H9 (cell line): ENCODE data around the gene IFT122. TPM values are rescaled to one million over a fixed set of nuclear protein-coding genes. Genes with fewer than 3 reads are reported as not detected.
A peak's percentile ranks its signal among the peaks of the same experiment; 100 is the strongest.

Experiments used
- DNase-seq: peaks from one replicate; pipeline ENCODE4 v3.0.0-alpha.2; 2017
- H2AFZ ChIP-seq: one replicate; pipeline ENCODE4 v1.6.1; 2013; ENCODE audit warnings: mild to moderate bottlenecking, low read length, control low read depth, moderate library complexity
- H2AK5ac ChIP-seq: 2 replicates; pipeline ENCODE4 v1.6.1; 2013; ENCODE audit warnings: low read length, control low read depth, mixed read lengths; ENCODE audit not compliant: insufficient read length
- H2BK120ac ChIP-seq: one replicate; pipeline ENCODE4 v1.6.1; 2013; ENCODE audit warnings: low read depth, mild to moderate bottlenecking, low read length, control low read depth, inconsistent platforms; ENCODE audit not compliant: poor library complexity, severe bottlenecking
- H2BK12ac ChIP-seq: 2 replicates; pipeline ENCODE4 v1.6.1; 2013; ENCODE audit warnings: low read length, control low read depth, mixed read lengths, low read depth; ENCODE audit not compliant: insufficient read length
- H2BK15ac ChIP-seq: 2 replicates; pipeline ENCODE4 v1.6.1; 2013; ENCODE audit warnings: low read depth, low read length, control low read depth
- H2BK20ac ChIP-seq: one replicate; pipeline ENCODE4 v1.6.1; 2013; ENCODE audit warnings: low read depth, mild to moderate bottlenecking, low read length, control low read depth, inconsistent platforms; ENCODE audit not compliant: poor library complexity, severe bottlenecking
- H2BK5ac ChIP-seq: 2 replicates; pipeline ENCODE4 v1.6.1; 2013; ENCODE audit warnings: low read length, control low read depth, mixed read lengths; ENCODE audit not compliant: insufficient read length
- H3K14ac ChIP-seq: 2 replicates; pipeline ENCODE4 v1.6.1; 2013; ENCODE audit warnings: low read length, control low read depth; ENCODE audit not compliant: insufficient read depth
- H3K18ac ChIP-seq: 2 replicates; pipeline ENCODE4 v1.6.1; 2013; ENCODE audit warnings: low read depth, mild to moderate bottlenecking, mixed read lengths, low read length, control low read depth; ENCODE audit not compliant: insufficient read length
- H3K23ac ChIP-seq: 2 replicates; pipeline ENCODE4 v1.6.1; 2013; ENCODE audit warnings: low read length, control low read depth, mixed read lengths, low read depth; ENCODE audit not compliant: insufficient read length
- H3K23me2 ChIP-seq: 2 replicates; pipeline ENCODE4 v1.6.1; 2013; ENCODE audit warnings: low read depth, mild to moderate bottlenecking, mixed read lengths, low read length, control low read depth; ENCODE audit not compliant: insufficient read length, poor library complexity, severe bottlenecking
- H3K27ac ChIP-seq: 2 replicates; pipeline ENCODE4 v1.5.1; 2013; ENCODE audit warnings: low read length, control low read depth, mixed read lengths, low read depth; ENCODE audit not compliant: insufficient read length
- H3K27me3 ChIP-seq: 2 replicates; pipeline ENCODE4 v1.6.1; 2013; ENCODE audit warnings: low read length, control low read depth, inconsistent platforms; ENCODE audit not compliant: insufficient read depth
- H3K4ac ChIP-seq: 2 replicates; pipeline ENCODE4 v1.6.1; 2013; ENCODE audit warnings: low read depth, mild to moderate bottlenecking, control low read depth, inconsistent platforms, low read length, moderate library complexity
- H3K4me1 ChIP-seq: 2 replicates; pipeline ENCODE4 v1.6.1; 2013; ENCODE audit warnings: low read length, control low read depth, inconsistent platforms; ENCODE audit not compliant: insufficient read depth
- H3K4me2 ChIP-seq: 2 replicates; pipeline ENCODE4 v1.6.1; 2013; ENCODE audit warnings: low read length, control low read depth, mixed read lengths; ENCODE audit not compliant: insufficient read length, insufficient read depth
- H3K56ac ChIP-seq: 2 replicates; pipeline ENCODE4 v1.6.1; 2013; ENCODE audit warnings: low read depth, mild to moderate bottlenecking, mixed read lengths, low read length, control low read depth; ENCODE audit not compliant: insufficient read length
- H3K79me1 ChIP-seq: 2 replicates; pipeline ENCODE4 v1.6.1; 2013; ENCODE audit warnings: low read depth, mild to moderate bottlenecking, moderate library complexity, low read length, control low read depth, inconsistent platforms; ENCODE audit not compliant: insufficient read depth, poor library complexity, severe bottlenecking
- H3K79me2 ChIP-seq: 2 replicates; pipeline ENCODE4 v1.6.1; 2013; ENCODE audit warnings: low read length, control low read depth, inconsistent platforms; ENCODE audit not compliant: insufficient read depth
- H3K9ac ChIP-seq: 2 replicates; pipeline ENCODE4 v1.6.1; 2013; ENCODE audit warnings: low read length, control low read depth, mixed read lengths; ENCODE audit not compliant: insufficient read length; ENCODE audit errors: extremely low read depth
- H3K9me3 ChIP-seq: one replicate; pipeline ENCODE4 v1.6.1; 2013; ENCODE audit warnings: low read depth, low read length, inconsistent platforms; ENCODE audit not compliant: control insufficient read depth
- H3T11ph ChIP-seq: one replicate; pipeline ENCODE4 v1.6.1; 2013; ENCODE audit warnings: mild to moderate bottlenecking, low read length, control low read depth, inconsistent platforms
- H4K20me1 ChIP-seq: one replicate; pipeline ENCODE4 v1.6.1; 2013; ENCODE audit not compliant: control insufficient read depth, insufficient read length, insufficient read depth
- H4K5ac ChIP-seq: 2 replicates; pipeline ENCODE4 v1.6.1; 2013; ENCODE audit warnings: low read depth, mild to moderate bottlenecking, mixed read lengths, low read length, control low read depth; ENCODE audit not compliant: insufficient read length
- H4K8ac ChIP-seq: replicated peaks from 2 replicates; pipeline ENCODE4 v1.6.1; 2013; ENCODE audit warnings: low read length, control low read depth, mixed read lengths, low read depth; ENCODE audit not compliant: insufficient read length
- H4K91ac ChIP-seq: 2 replicates; pipeline ENCODE4 v1.6.1; 2013; ENCODE audit warnings: low read depth, mild to moderate bottlenecking, moderate library complexity, mixed read lengths, low read length, control low read depth; ENCODE audit not compliant: insufficient read length
- H3K27ac Mint-ChIP-seq, 3 experiments: 2 replicates in 2 of 3; 3 replicates in 1 of 3; pipeline ENCODE4 v1.8.0; 2020 to 2021; ENCODE audit warnings: mixed read lengths in 3 of 3, mild to moderate bottlenecking in 1 of 3, moderate library complexity in 1 of 3
- H3K27me3 Mint-ChIP-seq: 2 replicates; pipeline ENCODE4 v1.8.0; 2021; ENCODE audit warnings: low read depth, mild to moderate bottlenecking, moderate library complexity, mixed read lengths
- H3K36me3 Mint-ChIP-seq, 3 experiments: 2 replicates in 2 of 3; 3 replicates in 1 of 3; pipeline ENCODE4 v1.8.0; 2020 to 2021; ENCODE audit warnings: low read depth in 3 of 3, mixed read lengths in 3 of 3; ENCODE audit not compliant: insufficient read depth in 1 of 3
- H3K4me1 Mint-ChIP-seq, 2 experiments: 2 replicates each; pipeline ENCODE4 v1.8.0; 2020; ENCODE audit warnings: mixed read lengths in 2 of 2
- H3K4me3 Mint-ChIP-seq, 2 experiments: 2 replicates in 1 of 2; 3 replicates in 1 of 2; pipeline ENCODE4 v1.8.0; 2020 to 2021; ENCODE audit warnings: mild to moderate bottlenecking in 2 of 2, mixed read lengths in 2 of 2, moderate library complexity in 1 of 2
- H3K9me3 Mint-ChIP-seq, 2 experiments: 2 replicates in 1 of 2; 3 replicates in 1 of 2; pipeline ENCODE4 v1.8.0; 2020; ENCODE audit warnings: mild to moderate bottlenecking in 2 of 2, mixed read lengths in 2 of 2, moderate library complexity in 1 of 2
- CTCF ChIP-seq: fragments of 200-600 bp; sonication (generic); conservative IDR thresholded peaks from 3 replicates; pipeline ENCODE4 v1.8.0; 2021; ENCODE audit warnings: antibody characterized with exemption, mild to moderate bottlenecking
- WGBS: extraction: QIAGEN DNeasy Blood & Tissue Kit; methylation state at CpG from one replicate; pipeline ENCODE4 v1.1.7; 2013; ENCODE audit warnings: missing lambda C conversion rate, low lambda C conversion rate, mixed read lengths; ENCODE audit not compliant: insufficient read length; ENCODE audit errors: extremely low coverage; 5-methylcytosine and 5-hydroxymethylcytosine counted together
- total RNA-seq: library from RNA; stranded (reverse); gene quantifications from 2 replicates; pipeline ENCODE4 v1.2.1, GENCODE V29; 2021

The IFT122 gene
- total RNA-seq, 1 experiment from 2014 or later, result 19.3 TPM

GRCh38 chr3:129539206-129539605, 99.2 kb downstream of the IFT122 start:
- Mint-ChIP-seq H3K27ac (peak overlapping the region in 2 of 3 experiments; percentile 17 to 31; a peak in 1 of 7 replicates), H3K4me1 (peaks cover 31 to 43% of the 10 kb centered on the region in 2 experiments), H3K9me3 (0 out of 5 replicates have a peak, but pooled peaks cover 0 to 3% of the 10 kb centered on the region in 2 experiments), H3K4me3 (no peak overlapping the region), H3K36me3 (no peaks in the 10 kb centered on the region), H3K27me3 (peaks cover 3% of the 10 kb centered on the region)
- H3K56ac ChIP-seq, result no peak overlapping the region
- no peaks in the 10 kb centered on the region for H3K23me2 ChIP-seq
- H2AFZ ChIP-seq, result no peak overlapping the region
- no peak overlapping the region for H3K9ac ChIP-seq
- no peak overlapping the region for H3K4ac ChIP-seq
- H2BK120ac ChIP-seq, result no peak overlapping the region
- no peaks in the 10 kb centered on the region for H3K79me1 ChIP-seq
- H3K79me2 ChIP-seq, result no peaks in the 10 kb centered on the region
- no peak for DNase-seq
- no peak overlapping the region for H4K91ac ChIP-seq
- no peak overlapping the region for H2BK15ac ChIP-seq
- no peak overlapping the region for H3T11ph ChIP-seq
- peaks cover 2% of the 10 kb centered on the region; the same call in 1 of the 2 replicates for H3K4me1 ChIP-seq
- no peak overlapping the region for H3K27ac ChIP-seq
- H3K27me3 ChIP-seq, result no peaks in the 10 kb centered on the region; the same call in 1 of the 2 replicates
- no peak overlapping the region for H4K5ac ChIP-seq
- H3K14ac ChIP-seq, result no peak overlapping the region
- no peak overlapping the region for H2BK12ac ChIP-seq
- H3K23ac ChIP-seq, result no peak overlapping the region
- no peak overlapping the region for H2BK5ac ChIP-seq
- H2BK20ac ChIP-seq, result no peak overlapping the region
- H4K8ac ChIP-seq, result no peak overlapping the region
- no CpG with 5 or more reads among the region's 8 CpGs for WGBS
- no peaks in the 10 kb centered on the region for H3K9me3 ChIP-seq
- no peaks in the 10 kb centered on the region for H4K20me1 ChIP-seq
- H2AK5ac ChIP-seq, result no peak overlapping the region
- no peak overlapping the region for H3K4me2 ChIP-seq
- TF ChIP-seq CTCF, result no peak
- H3K18ac ChIP-seq, result no peak overlapping the region
